Measurements from ENCODE around the gene TMLHE. TPM values are rescaled to one million over a fixed set of nuclear protein-coding genes. Genes with fewer than 3 reads are reported as not detected.
"Not testable (repeated sequence)": the region's sequence is repeated elsewhere in the genome, so short reads cannot be mapped to it uniquely, and the experiment has no call there.

Gene TMLHE, protein sequence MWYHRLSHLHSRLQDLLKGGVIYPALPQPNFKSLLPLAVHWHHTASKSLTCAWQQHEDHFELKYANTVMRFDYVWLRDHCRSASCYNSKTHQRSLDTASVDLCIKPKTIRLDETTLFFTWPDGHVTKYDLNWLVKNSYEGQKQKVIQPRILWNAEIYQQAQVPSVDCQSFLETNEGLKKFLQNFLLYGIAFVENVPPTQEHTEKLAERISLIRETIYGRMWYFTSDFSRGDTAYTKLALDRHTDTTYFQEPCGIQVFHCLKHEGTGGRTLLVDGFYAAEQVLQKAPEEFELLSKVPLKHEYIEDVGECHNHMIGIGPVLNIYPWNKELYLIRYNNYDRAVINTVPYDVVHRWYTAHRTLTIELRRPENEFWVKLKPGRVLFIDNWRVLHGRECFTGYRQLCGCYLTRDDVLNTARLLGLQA
- total RNA-seq = 10 to 100 TPM; 25.7 to 26.8 TPM
- long read RNA-seq, transcript TMLHE-201 (8 exons, 2,832 nt) = major isoform, 16 of 29 reads
- long read RNA-seq, partial matches to known transcripts = 5 of 29 reads
- long read RNA-seq, other reads (novel, unspliced or antisense) = 5 of 29 reads

GRCh38 chrX:155612312-155613224, at the start of gene TMLHE, which contains the start of gene SPRY3:
TMLHE (minus strand) TSS chrX:155612952; CDS start chrX:155545276, 67,676 bp downstream.
SPRY3 (plus strand) TSS chrX:155612586.
- ATAC-seq (peak; percentile 96), DNase-seq (peak; percentile 71 to 82)
- intact Hi-C loops (cut with DNase I, micrococcal nuclease) = no loop called here

DNA sequence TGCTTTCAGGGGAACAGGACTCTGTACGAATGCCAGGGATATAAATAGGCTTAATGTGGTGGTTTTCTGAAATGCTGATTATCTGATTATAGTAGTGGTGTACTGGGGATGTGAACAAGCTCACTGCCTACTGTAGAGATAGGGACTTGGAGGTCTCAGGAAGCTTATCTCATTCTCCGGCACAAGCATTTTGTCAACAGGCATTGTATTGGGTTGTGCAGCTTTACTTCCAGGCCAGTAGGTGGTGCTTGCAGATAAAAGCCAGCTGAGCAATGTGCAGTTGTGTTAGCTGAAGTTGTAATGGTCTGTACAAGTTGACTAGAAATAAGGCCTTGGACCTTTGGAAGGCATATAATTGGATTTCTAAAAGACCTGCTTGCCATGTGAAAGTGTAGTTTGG, 49.5 kb upstream of the TMLHE start:
- DNase-seq = no peak

GRCh38 chrX:155645180-155645579, 32.4 kb upstream of the TMLHE start:
- DNase-seq = no peak
- no peak for ATAC-seq
- intact Hi-C loops (cut with DNase I, micrococcal nuclease) = no loop called here

More for the DNA sequence above, 49.5 kb upstream of the TMLHE start:
- intact Hi-C loops (cut with DNase I, micrococcal nuclease) = no loop called here
- peak; percentile 70 for ATAC-seq

GRCh38 chrX:155643240-155643639, 30.5 kb upstream of the TMLHE start:
- no peak for DNase-seq
- intact Hi-C loops (cut with DNase I, micrococcal nuclease) = no loop called here
- no peak for ATAC-seq

DNA sequence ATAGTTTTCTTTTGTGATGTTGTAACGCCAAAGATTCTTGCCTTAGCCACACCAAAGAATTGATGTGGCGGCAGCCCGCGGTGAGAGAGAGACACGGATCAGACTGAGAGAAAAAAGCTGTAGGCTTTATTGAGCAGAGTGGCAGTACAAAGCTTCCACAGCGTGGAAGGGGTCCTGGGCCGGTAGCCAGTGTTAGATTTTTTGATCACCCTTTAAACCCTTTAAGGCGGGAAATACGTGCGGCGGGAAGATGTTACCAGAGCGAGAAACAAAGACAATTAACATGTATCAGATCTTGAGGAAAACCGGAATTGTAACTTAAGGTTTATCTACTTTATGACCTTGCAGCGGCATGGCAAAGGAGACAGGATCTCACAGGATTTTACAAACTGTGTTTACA, 28.6 kb upstream of the TMLHE start:
- intact Hi-C loops (cut with DNase I, micrococcal nuclease); ATAC-seq: not testable (repeated sequence)
- peak in 1 of 2 donors; percentile 12 for DNase-seq

- no peak for DNase-seq
- ATAC-seq = peak; percentile 71
These were observed 25.0 kb upstream of the TMLHE start for GRCh38 chrX:155637714-155638113.

GRCh38 chrX:155635019-155635418, 22.3 kb upstream of the TMLHE start:
- DNase-seq; ATAC-seq; intact Hi-C loops (cut with DNase I, micrococcal nuclease): not testable (repeated sequence)

More at GRCh38 chrX:155637714-155638113, 25.0 kb upstream of the TMLHE start:
- intact Hi-C loops (cut with DNase I, micrococcal nuclease) = no loop called here

DNA sequence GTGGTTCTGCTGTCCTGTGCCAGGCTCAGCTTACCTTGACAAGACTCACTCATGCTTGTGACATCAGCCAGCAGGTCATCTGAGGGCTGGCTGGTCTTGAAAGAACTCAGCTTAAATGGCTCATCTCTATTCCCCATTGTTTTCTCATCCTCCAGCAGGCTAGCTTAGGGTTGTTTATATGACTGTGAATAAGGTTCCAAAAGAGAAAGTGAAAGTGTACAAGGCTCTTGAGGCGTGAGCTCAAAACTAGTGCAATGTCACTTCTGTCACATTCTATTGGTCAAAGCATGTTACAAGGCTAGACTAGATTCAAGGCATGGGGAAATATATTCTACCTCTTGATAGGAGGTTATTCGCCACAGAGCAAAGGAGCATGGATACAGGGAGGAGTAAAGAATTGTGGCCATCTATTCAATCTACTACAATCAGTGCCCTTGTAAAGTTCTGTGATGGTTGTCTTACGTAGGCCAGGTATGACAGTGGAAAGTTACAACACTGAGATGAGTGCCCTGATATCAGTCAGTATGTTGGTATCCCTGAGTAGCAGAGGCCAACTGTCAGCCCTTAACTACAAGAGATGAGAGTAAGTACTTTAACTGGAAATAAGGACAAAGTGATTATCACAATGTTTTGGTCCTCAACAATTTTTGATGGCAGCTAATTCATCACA, 19.8 kb upstream of the TMLHE start:
- no peak for DNase-seq
- intact Hi-C loops (cut with DNase I, micrococcal nuclease) = no loop called here
- ATAC-seq = peak; percentile 82

DNA sequence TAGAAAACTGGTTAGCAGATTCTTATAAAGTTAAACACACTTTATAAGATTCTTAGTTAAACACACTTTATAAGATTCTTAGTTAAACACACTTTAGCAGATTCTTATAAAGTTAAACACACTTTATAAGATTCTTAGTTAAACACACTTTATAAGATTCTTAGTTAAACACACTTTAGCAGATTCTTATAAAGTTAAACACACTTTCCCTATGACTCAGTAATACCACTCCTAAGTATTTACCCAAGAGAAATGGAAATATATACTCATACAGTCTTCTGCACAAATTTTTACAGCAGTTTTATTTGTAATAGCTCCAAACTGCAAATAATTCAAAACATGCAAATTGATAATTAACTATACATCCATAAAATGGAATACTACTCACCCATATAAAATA, 7.4 kb upstream of the TMLHE start:
- intact Hi-C loops (cut with DNase I, micrococcal nuclease) = not testable (repeated sequence)

DNA sequence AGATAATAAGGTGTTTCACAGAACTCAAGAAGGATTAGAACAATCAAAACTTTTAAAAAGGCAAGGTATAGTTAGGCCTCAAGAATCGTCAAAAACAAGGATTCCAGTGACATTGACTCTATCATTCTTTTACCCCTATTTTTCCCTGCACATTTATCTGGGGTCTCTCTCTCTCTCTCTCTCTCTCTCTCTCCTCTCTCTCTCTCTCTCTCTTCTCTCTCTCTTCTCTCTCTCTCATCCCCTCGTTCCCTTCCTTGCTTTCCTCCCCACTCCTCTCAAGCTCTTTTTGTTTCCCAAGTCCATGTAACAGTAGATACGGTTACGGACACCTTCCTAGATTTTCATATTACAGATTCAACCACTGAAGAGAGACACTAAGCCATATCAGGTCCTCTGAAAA, 3.2 kb upstream of the TMLHE start:
- ATAC-seq (no peak), DNase-seq (no peak)
- intact Hi-C loops (cut with DNase I, micrococcal nuclease) = no loop called here

More for the DNA sequence above, 7.4 kb upstream of the TMLHE start:
- DNase-seq, ATAC-seq: not testable (repeated sequence)

DNA sequence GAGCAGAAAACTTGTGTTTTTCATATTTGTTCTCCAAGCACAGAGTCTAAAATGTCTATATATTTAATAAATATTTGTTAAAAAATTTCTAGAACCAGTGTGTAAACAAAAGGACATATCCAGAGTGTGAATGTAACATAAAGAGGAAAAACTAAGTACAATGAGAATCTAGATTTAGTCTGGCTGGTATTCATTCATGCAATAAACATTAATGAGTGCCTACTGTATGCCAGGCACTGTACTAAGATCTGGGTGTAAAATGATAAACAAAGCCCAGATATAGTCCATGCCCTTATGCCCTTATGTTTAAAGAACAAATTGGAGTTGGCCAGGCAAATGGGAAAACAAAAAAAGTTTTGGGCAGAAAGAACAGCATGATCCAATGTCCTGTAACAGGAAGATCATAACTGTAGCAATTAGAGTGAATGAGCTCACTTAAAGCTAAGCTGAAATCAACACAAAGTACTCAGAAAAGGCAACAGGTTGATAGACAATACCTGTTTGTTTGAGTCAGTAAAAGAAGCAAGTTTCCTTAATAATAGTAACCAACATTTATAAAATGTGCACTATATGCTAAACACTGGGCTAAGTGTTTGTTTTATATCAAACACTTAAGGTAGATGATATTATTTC, 1.3 kb upstream of the TMLHE start:
- intact Hi-C loops (cut with DNase I, micrococcal nuclease) = no loop called here
- DNase-seq = no peak
- ATAC-seq = no peak

GRCh38 chrX:155611302-155611701, 1.4 kb downstream of the TMLHE start:
- no peak for ATAC-seq
- no peak for DNase-seq
- intact Hi-C loops (cut with DNase I, micrococcal nuclease) = no loop called here

DNA sequence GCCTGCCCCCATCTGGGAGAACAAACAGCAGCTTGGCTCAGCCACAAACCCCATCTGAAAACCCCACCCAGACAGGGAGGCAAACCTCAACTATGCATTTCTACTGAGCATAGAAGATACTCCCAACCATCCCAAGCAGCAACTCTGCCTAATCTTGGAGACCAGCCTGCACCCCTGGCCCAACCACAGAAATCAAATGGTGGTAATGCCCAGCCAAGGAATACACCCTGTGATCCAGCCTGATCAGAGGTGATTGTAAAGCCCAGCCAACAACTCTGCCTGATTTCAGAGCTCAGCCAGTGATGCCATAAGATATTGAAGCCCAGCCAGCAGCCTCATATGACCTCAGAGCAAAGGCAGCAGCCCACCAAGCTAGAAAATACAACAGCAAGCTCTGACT, 19.8 kb downstream of the TMLHE start:
- intact Hi-C loops (cut with DNase I, micrococcal nuclease) = no loop called here
- no peak for DNase-seq
- ATAC-seq = no peak

- DNase-seq = no peak
- intact Hi-C loops (cut with DNase I, micrococcal nuclease) = no loop called here
- ATAC-seq = no peak
These were observed 20.4 kb downstream of the TMLHE start for GRCh38 chrX:155592331-155592730.

GRCh38 chrX:155577682-155578081, 35.1 kb downstream of the TMLHE start:
- ATAC-seq = no peak

DNA sequence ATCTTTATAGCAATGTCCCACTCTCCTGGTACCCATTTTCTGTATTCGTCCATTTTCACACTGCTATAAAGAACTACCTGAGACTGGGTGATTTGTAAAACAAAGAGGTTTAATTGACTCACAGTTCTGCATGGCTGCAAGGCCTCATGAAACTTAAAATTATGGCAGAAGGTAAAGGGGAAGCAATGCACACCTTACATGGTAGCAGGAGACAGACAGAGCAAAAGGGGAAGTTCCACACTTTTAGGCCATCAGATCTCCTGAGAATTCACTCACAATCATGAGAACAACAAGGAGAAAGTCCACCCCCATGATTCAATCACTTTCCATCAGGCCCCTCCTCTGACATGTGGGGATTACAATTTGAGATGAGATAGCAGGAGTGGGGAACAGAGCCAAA, 49.7 kb downstream of the TMLHE start:
- intact Hi-C loops (cut with DNase I, micrococcal nuclease) = no loop called here
- DNase-seq = no peak
- no peak for ATAC-seq

More at GRCh38 chrX:155577682-155578081, 35.1 kb downstream of the TMLHE start:
- intact Hi-C loops (cut with DNase I, micrococcal nuclease) = no loop called here
- no peak for DNase-seq

DNA sequence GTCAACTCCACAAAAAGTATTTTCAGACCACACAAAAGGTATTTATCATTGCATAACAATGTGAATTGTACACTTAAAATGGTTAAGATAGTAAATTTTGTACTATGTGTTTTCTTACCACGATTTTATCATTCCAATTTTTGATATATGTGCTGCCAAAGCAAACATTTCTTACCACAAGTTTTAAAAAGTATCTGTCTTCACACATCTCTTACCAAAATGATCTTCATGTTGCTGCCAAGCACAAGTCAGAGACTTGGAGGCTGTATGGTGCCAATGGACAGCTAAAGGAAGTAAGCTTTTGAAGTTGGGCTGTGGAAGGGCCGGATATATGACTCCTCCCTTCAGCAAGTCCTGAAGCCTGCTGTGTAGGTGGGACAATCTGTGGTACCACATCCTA, 67.9 kb downstream of the TMLHE start:
- ATAC-seq = no peak
- intact Hi-C loops (cut with DNase I, micrococcal nuclease) = no loop called here
- no peak for DNase-seq

DNA sequence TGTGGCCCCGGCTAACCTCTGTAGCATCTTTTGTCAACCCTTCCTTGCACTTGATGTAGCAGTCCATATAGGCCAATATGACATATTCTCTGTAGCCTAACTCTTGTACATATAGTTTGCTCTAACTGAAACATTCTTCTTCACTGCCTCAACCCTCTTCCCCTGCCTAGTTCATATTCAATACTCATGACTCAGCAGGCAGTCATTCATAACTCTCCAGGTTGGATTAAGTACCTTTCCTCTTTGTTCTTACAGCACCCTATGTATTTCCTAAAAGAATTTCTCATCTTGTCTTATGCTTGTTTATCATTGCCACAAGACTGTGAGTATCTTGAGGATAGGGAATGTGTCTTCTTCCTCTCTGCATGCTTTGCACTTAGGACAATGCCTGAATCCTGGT, 76.9 kb downstream of the TMLHE start:
- intact Hi-C loops (cut with DNase I, micrococcal nuclease) = no loop called here
- ATAC-seq (no peak), DNase-seq (no peak)
